HG03039 (cell line): ENCODE data around the gene IL25.

Experiments
- ATAC-seq: cut with Tn5 transposase; IDR thresholded peaks from one replicate; pipeline ENCODE4 v1.9.1; 2021; ENCODE audit warnings: mild to moderate bottlenecking, moderate library complexity; ENCODE audit not compliant: unreplicated experiment

The IL25 gene

DNA sequence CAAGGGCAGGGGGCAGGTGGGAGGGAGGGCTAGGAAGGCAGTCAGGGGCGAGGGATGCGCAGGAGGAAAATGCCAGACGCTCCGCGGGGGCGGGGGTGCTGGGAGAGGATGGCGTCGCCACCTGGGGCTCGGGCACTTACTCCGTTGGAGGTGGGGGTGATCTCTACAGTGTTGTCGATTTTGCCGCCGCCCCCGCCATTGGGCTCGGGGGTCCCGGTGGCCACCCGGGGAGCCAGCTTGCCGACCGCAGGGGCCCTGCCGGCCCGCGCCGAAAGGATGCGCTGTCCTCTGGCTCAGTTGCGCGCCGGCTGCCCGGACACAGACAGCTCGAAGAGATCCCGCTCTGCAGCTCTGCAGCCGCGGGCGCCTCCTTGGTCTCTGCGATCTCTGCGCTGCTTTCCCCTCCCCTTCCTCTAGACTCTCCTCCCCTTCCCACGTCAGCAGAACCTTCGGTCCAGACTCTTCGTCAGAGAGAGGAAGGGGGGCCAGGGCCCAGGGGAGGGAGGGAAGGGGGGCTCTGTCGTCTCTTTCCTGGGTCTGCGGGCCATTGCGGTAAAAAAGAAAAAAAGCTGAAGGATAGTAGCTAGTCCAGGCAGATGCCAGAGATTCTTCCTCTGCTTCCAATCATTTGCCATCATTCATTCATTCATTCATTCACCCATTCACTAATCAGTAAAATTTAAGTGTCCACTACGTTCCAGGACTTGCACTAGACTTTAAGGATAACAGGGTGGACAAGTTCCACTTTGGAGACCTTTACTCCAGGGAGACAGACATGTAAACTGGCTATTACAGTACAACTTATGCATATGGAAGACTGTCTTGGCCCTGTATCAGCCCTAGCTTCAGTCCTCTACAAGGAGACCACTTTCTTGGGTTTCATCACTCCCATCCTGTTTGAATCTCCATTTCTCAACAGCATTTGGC is 19.8 kb upstream of the IL25 start, which contains the start of gene SLC22A17:
TSS of gene SLC22A17 (minus strand) at position 382 of the 927 bp plus-strand sequence.
- no peak for ATAC-seq

GRCh38 chr14:23353433-23353780 is 19.2 kb upstream of the IL25 start:
- no peak for ATAC-seq

DNA sequence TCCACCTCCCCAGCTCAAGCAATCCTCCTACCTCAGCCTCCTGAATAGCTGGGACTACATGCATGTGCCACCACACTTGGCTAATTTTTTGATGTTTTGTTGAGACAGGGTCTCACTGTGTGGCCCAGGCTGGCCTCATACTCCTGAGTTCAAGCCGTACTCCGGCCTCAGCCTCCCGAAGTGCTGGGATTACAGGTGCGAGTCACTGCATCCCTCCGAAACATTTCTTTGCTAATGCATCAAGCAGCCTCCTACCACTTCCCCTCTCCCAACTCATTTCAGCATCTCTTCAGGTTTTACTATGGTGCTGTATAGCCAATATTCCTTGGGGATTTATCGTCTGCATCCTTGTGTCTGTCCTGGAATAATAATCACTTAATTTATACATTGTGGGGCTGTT is 17.6 kb upstream of the IL25 start:
- no peak for ATAC-seq

- ATAC-seq = no peak
These were observed 16.7 kb upstream of the IL25 start for GRCh38 chr14:23355871-23356435.

GRCh38 chr14:23356662-23357061 is 15.9 kb upstream of the IL25 start:
- no peak for ATAC-seq

DNA sequence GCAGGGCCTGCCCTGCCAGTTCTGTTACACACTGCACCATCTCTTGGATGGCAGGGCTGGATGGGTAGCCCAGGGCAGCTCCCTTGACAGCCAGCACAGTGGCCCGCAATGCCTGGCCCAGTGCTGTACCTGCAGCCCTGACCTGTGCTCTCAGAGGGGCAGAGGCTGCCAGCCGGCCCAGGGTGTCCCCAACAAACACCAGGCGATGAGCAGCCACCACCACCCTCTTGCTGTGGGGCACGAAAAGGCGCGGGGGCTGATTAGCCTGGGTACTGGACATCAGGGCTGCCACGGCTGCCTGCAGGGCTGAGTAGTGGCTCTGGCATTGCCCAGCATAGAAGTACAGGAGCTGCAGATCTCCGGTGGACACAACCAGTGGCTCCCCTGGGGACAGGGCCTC is 15.3 kb upstream of the IL25 start:
- ATAC-seq = no peak

DNA sequence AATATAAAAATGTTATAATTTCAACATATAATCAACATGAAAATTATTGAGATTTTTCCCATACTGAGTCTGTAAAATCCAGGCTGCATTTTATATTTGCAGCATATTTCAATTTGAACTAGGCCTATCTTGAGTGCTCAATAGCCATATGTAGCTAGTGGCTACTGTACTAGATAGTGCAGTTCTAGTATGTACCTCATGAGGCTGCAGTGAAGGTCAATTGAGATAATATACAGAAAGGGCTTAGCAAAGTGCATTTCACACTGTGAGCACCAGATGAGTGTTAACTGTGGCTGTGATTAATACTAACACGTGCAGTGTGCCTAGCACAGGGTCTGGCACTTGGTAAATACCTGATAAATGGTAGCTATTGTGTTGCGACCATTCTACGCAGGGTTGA is 14.6 kb upstream of the IL25 start:
- no peak for ATAC-seq

DNA sequence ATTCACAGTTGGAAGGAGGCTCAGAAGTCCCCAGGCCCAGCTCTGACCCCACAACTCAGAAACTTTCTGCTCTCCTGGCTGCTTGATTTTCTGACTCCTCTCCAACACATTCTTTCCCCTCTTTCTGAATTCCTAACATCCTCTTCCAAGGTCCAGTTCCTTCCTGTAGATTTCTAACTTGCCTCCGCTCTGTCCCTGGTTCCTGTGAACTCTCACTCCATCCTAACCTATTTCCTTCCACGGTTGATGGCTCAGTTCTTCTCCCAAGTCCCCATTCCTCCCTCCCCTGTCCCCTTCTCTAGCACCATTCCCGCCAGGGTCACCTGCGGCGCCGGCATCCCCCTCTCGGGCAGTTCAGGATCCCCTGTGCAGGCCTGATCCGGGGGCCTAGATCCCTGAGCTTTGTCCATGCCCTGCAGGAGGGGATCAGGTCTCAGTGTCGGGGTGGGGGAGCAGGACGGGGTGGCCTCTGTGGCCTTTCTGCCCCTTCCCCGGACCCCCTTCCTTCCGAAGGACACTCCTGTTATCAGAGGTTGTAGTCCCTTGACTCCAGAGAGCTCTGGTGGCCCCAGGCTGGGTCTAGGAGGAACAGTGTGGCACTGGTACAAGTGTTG is 13.9 kb upstream of the IL25 start:
- no peak for ATAC-seq

- ATAC-seq = no peak
These were observed 13.4 kb upstream of the IL25 start for GRCh38 chr14:23359167-23359626.

DNA sequence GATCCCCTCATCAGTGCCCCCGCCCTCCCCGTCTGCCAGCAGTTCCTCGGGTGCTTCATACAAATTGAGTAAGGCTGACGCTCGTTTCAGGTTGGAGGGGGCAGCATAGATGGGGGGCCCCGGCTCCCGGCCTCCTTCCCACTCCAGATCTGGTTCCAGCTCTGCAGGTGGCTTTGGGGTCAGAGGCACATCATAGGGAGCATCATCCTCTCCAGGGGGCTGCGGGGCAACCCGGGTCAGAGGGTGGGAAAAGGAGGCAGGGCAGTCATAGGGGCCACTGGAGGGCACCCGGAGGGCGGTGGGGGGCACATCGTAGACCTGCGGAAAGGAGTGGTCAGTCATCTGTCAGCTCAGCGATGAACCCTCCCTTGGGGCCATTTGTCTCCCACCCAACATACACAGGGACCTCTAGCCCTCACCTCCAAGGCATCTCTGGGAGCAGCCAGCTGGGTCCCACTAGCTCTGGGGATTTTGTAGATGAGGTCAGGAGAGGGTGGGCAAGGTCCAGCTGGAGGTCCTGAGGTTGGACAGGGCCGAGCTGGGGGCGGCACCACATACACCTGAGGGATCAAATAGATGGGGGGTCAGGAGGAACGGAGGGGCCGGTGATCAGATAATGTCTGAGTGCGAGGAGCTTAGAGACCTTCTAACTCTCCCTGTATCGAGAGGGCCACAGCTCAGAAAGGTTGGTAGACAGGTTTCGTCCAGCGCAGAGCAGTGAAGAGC is 12.7 kb upstream of the IL25 start:
- ATAC-seq = no peak

DNA sequence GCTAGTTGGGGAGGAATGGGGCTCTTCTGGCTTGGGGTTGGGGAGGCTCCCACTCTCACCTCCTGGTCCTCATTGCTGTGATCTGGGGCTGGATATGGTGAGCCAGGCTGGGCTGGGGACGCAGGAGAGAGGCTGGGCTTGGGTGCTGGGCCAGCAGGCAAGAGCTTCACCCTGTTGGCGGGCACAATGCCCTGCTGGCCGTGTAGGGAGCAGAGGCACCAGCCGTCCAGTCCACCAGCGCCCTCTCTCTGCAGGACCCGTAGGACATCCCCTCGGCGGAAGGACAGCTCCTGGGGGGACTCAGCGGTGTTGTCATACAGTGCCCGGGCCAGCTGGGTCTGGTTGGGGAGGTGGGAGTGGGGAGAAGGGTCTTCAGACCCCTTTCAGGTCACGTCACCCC is 12.1 kb upstream of the IL25 start:
- ATAC-seq = no peak

- no peak for ATAC-seq
These were observed 11.3 kb upstream of the IL25 start for GRCh38 chr14:23361320-23361719.

DNA sequence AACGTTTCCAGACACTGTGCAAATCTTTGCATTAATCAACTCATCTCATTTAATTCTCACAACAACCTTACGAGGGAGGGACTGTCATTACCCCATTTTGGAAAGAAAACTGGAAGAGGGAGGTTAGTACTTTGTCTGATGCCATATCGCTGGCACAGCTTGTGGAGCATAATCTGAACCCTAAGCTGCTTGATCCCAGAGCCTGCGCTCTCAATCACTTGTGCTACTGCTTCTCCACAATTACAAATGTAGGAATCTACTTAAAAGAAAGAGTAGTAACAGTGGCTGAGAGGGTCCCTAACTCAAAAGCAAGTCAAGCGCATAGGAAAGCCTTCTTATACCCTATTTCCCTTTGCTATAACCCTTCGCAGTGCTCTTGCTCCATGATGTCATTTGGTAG is 10.8 kb upstream of the IL25 start:
- ATAC-seq = no peak

DNA sequence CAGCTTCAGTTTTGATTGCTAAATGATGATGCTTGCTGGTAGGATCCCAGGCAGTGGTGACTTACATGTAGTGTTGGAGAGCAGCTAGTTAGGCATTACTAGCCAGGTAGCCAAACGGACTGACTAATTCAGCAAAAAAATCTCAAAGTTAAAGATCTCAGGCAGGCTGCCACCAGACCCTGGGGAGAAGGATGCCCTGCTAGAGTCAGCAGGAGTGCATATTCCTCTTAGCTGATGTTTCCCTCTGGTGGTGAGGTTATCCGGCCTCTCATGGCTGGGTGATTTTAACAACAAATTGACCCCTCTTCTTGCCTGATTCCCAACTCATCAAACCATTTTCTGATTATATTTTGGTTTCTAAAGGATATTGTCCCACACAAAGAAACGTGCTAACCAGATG is 10.4 kb upstream of the IL25 start:
- no peak for ATAC-seq

DNA sequence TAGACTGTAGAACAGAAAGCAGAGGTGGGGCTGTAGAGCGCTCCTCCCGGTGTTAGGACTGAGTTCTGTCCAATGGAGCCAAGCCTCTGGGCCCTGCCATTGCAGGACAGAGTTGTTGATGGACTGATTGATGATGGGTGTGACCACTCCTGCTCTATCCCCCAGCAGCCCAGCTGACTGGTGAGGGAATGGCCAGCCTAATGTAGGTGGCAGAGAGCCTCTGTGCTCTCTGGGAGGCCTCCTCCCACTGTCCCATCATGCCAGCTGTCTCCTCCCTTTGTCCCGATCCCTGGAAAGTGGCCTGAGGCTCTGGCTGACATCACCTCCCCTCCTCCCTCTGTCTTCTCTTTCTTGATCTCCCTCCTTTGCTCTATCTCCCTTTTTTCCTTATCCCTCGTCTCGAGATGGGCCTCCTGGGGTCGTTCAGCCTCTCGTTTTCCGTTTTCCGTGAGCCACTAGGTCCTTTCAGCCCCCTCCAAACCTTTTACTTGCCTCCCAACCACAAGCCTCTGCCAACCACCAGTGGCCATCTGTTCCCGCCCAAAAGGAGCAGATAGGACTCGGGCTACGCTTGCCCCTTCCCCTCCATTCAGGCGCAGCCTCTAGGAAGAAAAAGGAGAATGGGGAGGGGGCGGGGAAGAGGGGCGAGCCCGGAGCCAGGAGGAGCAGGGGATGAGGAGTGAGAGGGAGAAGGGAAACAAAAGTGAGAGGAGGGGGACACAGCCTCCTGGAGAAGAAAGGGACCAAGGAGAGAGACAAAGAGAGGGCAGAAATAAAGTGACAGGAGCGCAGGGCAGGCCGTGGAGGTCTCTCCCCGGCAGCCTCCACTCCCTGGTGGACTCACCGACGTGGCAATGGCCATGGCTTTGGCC is 8.2 kb upstream of the IL25 start:
- ATAC-seq = no peak

- ATAC-seq = no peak
These were observed 7.4 kb upstream of the IL25 start, which contains the start of gene EFS for GRCh38 chr14:23365036-23365731. TSS of gene EFS (minus strand) at chr14:23365172. CDS start at chr14:23365025, 147 bp downstream.

GRCh38 chr14:23365732-23366425 is 6.7 kb upstream of the IL25 start:
- ATAC-seq = no peak

GRCh38 chr14:23366426-23366921 is 6.1 kb upstream of the IL25 start:
- no peak for ATAC-seq

DNA sequence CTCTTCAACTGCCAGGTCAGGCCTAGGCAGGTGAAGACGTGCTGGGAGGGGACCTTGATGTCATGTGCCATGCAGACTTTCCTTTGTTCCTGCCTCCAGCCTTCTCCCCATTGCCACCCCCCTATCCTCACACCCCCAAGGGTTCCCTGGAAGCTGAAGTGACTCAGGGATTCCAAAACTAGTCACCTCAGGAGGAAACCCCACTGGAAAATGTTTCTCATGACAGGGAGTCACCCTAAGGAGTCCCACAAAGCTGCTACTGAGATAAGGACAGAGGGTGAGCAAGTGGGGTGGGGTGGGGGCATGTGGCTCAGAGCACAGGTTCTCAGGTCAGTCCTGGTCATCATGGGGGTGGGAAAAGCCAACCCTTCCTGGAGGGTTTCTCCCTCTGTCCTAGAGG is 2.4 kb upstream of the IL25 start:
- no peak for ATAC-seq
